NCI-H226 (cell line): Measurements from ENCODE around the gene PSD.

ENCODE experiments used
- DNase-seq: peaks from one replicate; pipeline ENCODE4 v3.0.0-alpha.2; 2015

Gene PSD

GRCh38 chr10:102382871-102383270 is 35.7 kb downstream of the PSD start:
- DNase-seq = no peak

- DNase-seq = no peak
These were observed 36.6 kb downstream of the PSD start for GRCh38 chr10:102381983-102382382.

GRCh38 chr10:102379383-102379782 is 39.2 kb downstream of the PSD start:
- no peak for DNase-seq

- no peak for DNase-seq
These were observed 41.7 kb downstream of the PSD start for GRCh38 chr10:102376901-102377300.

GRCh38 chr10:102375867-102376266 is 42.7 kb downstream of the PSD start:
- no peak for DNase-seq

- no peak for DNase-seq
These were observed 43.3 kb downstream of the PSD start for GRCh38 chr10:102375250-102375649.

GRCh38 chr10:102371295-102371694 is 47.3 kb downstream of the PSD start:
- DNase-seq = no peak

GRCh38 chr10:102368077-102368476 is 50.5 kb downstream of the PSD start:
- DNase-seq = peak; percentile 71

- no peak for DNase-seq
These were observed 51.1 kb downstream of the PSD start for GRCh38 chr10:102367441-102367840.

GRCh38 chr10:102358712-102359382 is 59.7 kb downstream of the PSD start:
- DNase-seq = no peak

- DNase-seq = no peak
These were observed 64.1 kb downstream of the PSD start for GRCh38 chr10:102354451-102354850.
